Measurements from ENCODE around the gene TYW1. TPM values are rescaled to one million over a fixed set of nuclear protein-coding genes. Genes with fewer than 3 reads are reported as not detected.
"Not testable (repeated sequence)": the region's sequence is repeated elsewhere in the genome, so short reads cannot be mapped to it uniquely, and the experiment has no call there.

TYW1 gene
- total RNA-seq, 1 donor from 2014 or later, result 23.1 TPM

DNA sequence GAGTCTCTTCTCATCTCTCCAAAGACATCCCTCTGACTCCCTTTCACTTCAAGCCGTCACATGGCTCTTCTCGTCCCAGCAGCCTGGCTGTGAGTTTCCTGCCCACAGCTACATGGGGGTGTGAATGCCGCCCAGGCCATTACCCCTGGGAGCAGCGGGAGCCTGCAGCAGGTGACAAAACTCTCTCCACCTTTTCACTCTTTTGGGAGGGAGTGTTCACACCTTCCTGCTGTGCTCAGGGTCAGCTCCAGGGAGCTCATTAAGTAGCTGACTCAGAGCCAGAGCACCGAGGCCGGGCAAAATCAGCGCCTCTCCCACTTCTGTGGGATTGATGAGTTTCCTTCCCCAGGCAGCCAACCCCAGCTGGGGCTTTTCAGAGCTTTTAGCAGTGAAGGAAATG, 271.3 kb downstream of the TYW1 start:
- Histone ChIP-seq H4K20me1 (ENCODE audit: low read depth) (no peaks in the 10 kb centered on the region), H3K4me3 (no peak overlapping the region), H2AFZ (replicated peaks) (no peak overlapping the region), H3K27me3 (no peaks in the 10 kb centered on the region), H3K79me2 (ENCODE audit: low read depth) (no peaks in the 10 kb centered on the region), H3K9ac (no peak overlapping the region), H3K9me3 (ENCODE audit: low read depth) (no peaks in the 10 kb centered on the region), H3K4me1 (no peaks in the 10 kb centered on the region), H3K27ac (no peak overlapping the region), H3K4me2 (no peak overlapping the region), H3K36me3 (no peaks in the 10 kb centered on the region), H3F3A (ENCODE audit: low read depth) (no peaks in the 10 kb centered on the region)
- Mint-ChIP-seq H3K27me3 (ENCODE audit: insufficient read depth, low read depth) (peaks cover 2% of the 10 kb centered on the region), H3K4me1 (peaks cover 5% of the 10 kb centered on the region), H3K4me3 (no peak overlapping the region), H3K27ac (no peak overlapping the region), H3K9me3 (no peaks in the 10 kb centered on the region), H3K36me3 (peaks cover 8% of the 10 kb centered on the region)
- TF ChIP-seq EZH2 (IDR thresholded peaks at IDR 0.05), result no peak
- TF ChIP-seq, protein P1, sequence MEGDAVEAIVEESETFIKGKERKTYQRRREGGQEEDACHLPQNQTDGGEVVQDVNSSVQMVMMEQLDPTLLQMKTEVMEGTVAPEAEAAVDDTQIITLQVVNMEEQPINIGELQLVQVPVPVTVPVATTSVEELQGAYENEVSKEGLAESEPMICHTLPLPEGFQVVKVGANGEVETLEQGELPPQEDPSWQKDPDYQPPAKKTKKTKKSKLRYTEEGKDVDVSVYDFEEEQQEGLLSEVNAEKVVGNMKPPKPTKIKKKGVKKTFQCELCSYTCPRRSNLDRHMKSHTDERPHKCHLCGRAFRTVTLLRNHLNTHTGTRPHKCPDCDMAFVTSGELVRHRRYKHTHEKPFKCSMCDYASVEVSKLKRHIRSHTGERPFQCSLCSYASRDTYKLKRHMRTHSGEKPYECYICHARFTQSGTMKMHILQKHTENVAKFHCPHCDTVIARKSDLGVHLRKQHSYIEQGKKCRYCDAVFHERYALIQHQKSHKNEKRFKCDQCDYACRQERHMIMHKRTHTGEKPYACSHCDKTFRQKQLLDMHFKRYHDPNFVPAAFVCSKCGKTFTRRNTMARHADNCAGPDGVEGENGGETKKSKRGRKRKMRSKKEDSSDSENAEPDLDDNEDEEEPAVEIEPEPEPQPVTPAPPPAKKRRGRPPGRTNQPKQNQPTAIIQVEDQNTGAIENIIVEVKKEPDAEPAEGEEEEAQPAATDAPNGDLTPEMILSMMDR (IDR thresholded peaks at IDR 0.05), result no peak
- TF ChIP-seq EZH2phosphoT487 (IDR thresholded peaks at IDR 0.05), result no peak
- peak; percentile 8 for DNase-seq (ENCODE audit: low spot score)

DNA sequence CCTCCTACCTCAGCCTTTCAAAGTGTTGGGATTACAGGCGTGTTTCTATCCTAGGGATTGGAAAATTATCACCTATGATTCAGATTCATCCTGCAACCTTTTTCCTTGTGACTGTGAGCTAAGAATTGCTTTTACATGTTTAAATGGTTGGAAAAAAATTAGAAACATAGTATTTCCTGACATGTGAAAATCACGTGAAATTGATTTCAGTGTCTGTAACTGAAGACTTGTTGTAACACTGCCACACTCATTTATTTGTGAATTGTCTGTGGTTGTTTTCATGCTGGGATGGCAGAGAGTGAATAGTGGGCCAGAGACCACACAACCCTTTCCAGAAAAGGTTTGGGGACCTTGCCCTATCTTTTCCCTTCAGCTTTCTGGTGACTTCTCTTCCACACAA, 273.3 kb downstream of the TYW1 start:
- H3K79me2 ChIP-seq (ENCODE audit: low read depth); H3K36me3 ChIP-seq; H3K4me1 ChIP-seq; H3K9me3 Mint-ChIP-seq; H3K4me3 Mint-ChIP-seq; H3K27me3 ChIP-seq; H4K20me1 ChIP-seq (ENCODE audit: low read depth); H2AFZ ChIP-seq (replicated peaks); H3K4me3 ChIP-seq; H3K27ac Mint-ChIP-seq; H3K27me3 Mint-ChIP-seq (ENCODE audit: insufficient read depth, low read depth); H3K4me1 Mint-ChIP-seq; H3K9me3 ChIP-seq (ENCODE audit: low read depth); DNase-seq (ENCODE audit: low spot score); H3F3A ChIP-seq (ENCODE audit: low read depth); H3K36me3 Mint-ChIP-seq; H3K27ac ChIP-seq; H3K9ac ChIP-seq; H3K4me2 ChIP-seq: not testable (repeated sequence)

Small RNA genes lying within 50 kb of the gene (microRNA-seq; reads per million reads assigned to microRNA genes)
- not detected for gene MIR4650-1

Small RNA genes lying within 50 kb of the gene (small RNA-seq; reads per million reads assigned to genes)
- gene AC073089.1, result not detected
- gene MIR4650-1, result not detected
- not detected for gene RN7SL43P

Other genes with a start within 250 kb of the TYW1 start
- gene TMEM248, start 75.6 kb upstream of the TYW1 start, total RNA-seq (ENCODE audit: low replicate concordance), result 59.9 and 75.6 TPM in 2 replicates
- gene SBDS, start 1.2 kb upstream of the TYW1 start, total RNA-seq (ENCODE audit: low replicate concordance), result 23.6 and 44.2 TPM in 2 replicates

All from neural progenitor cell (in vitro differentiated cells).